HEK293 (cell line): ENCODE measurements around the gene PGK2.

ENCODE experiments used
- CTCF ChIA-PET: fragments of 350-600 bp; formaldehyde crosslinking; extraction: SDS; loops from one replicate; lab custom pipeline; 2021; ENCODE audit warnings: antibody characterized with exemption; lab: Yijun Ruan, JAX
- POLR2A ChIA-PET: fragments of 300-600 bp; formaldehyde crosslinking; extraction: SDS; loops from one replicate; lab custom pipeline; 2020; ENCODE audit warnings: antibody characterized with exemption, inconsistent platforms; lab: Yijun Ruan, JAX
- H3K27ac ChIP-seq: fragments of 200-500 bp; sonication (Bioruptor generic); 2 replicates; pipeline ENCODE4 v1.5.1; 2014; ENCODE audit warnings: low read depth, low read length, control low read depth, inconsistent platforms; ENCODE audit errors: extremely low read depth
- H3K36me3 ChIP-seq, 2 experiments: fragments of 200-500 bp in 1 of 2; sonication (Bioruptor generic) in 1 of 2; 1 replicate in 1 of 2; 2 replicates in 1 of 2; pipeline ENCODE4 v1.5.1; 2014 to 2017; ENCODE audit warnings: inconsistent platforms in 2 of 2, low read length in 2 of 2; ENCODE audit not compliant: control insufficient read depth in 2 of 2, insufficient read depth in 1 of 2
- H3K4me1 ChIP-seq: fragments of 200-500 bp; sonication (Bioruptor generic); 2 replicates; pipeline ENCODE4 v1.5.1; 2014; ENCODE audit warnings: mild to moderate bottlenecking, low read length, inconsistent platforms; ENCODE audit not compliant: control insufficient read depth, insufficient read depth
- H3K4me3 ChIP-seq: 2 replicates; pipeline ENCODE4 v1.5.1; 2011; ENCODE audit warnings: low read depth, mild to moderate bottlenecking, control low read depth, low read length, moderate library complexity
- H3K9me3 ChIP-seq: fragments of 200-500 bp; sonication (Bioruptor generic); 2 replicates; pipeline ENCODE4 v1.5.1; 2014; ENCODE audit warnings: low read depth, low read length, inconsistent platforms; ENCODE audit not compliant: control insufficient read depth, insufficient read depth
- HOXA7 ChIP-seq: sonication (generic); formaldehyde crosslinking; IDR thresholded peaks from 2 replicates; pipeline ENCODE4 v1.8.1; 2022; ENCODE audit warnings: missing genetic modification reagents, borderline replicate concordance
- IKZF3 ChIP-seq: fragments of 450-650 bp; IDR thresholded peaks from 2 replicates; pipeline ENCODE4 v1.5.0; 2018; ENCODE audit warnings: missing biosample characterization, mild to moderate bottlenecking, missing genetic modification characterization, moderate library complexity
- KLF10 ChIP-seq: fragments of 450-650 bp; IDR thresholded peaks from 2 replicates; pipeline ENCODE4 v1.5.1; 2018; ENCODE audit warnings: missing biosample characterization, mild to moderate bottlenecking, missing genetic modification characterization
- OSR2 ChIP-seq: fragments of 450-650 bp; formaldehyde crosslinking; IDR thresholded peaks from 2 replicates; pipeline ENCODE4 v1.5.1; 2016; ENCODE audit warnings: missing biosample characterization, missing genetic modification characterization
- ZNF132 ChIP-seq: fragments of 450-650 bp; formaldehyde crosslinking; IDR thresholded peaks from 2 replicates; pipeline ENCODE4 v1.5.1; 2017; ENCODE audit warnings: missing biosample characterization, missing genetic modification characterization, borderline replicate concordance
- ZNF16 ChIP-seq: fragments of 450-650 bp; formaldehyde crosslinking; IDR thresholded peaks from 2 replicates; pipeline ENCODE4 v1.5.1; 2016; ENCODE audit warnings: low read depth, missing biosample characterization, missing genetic modification characterization
- ZNF169 ChIP-seq: fragments of 450-650 bp; formaldehyde crosslinking; IDR thresholded peaks from 2 replicates; pipeline ENCODE4 v1.5.1; 2016; ENCODE audit warnings: missing biosample characterization, missing genetic modification characterization
- ZNF174 ChIP-seq: fragments of 450-650 bp; formaldehyde crosslinking; IDR thresholded peaks from 2 replicates; pipeline ENCODE4 v1.5.0; 2017; ENCODE audit warnings: missing biosample characterization, mild to moderate bottlenecking, missing genetic modification characterization
- ZNF19 ChIP-seq: fragments of 450-650 bp; formaldehyde crosslinking; IDR thresholded peaks from 2 replicates; pipeline ENCODE4; 2016; ENCODE audit warnings: missing biosample characterization, missing genetic modification characterization, low read depth
- ZNF248 ChIP-seq: fragments of 450-650 bp; formaldehyde crosslinking; IDR thresholded peaks from 2 replicates; pipeline ENCODE4 v1.5.1; 2017; ENCODE audit warnings: missing biosample characterization, missing genetic modification characterization
- ZNF302 ChIP-seq: fragments of 450-650 bp; formaldehyde crosslinking; IDR thresholded peaks from 2 replicates; pipeline ENCODE4 v1.5.1; 2016; ENCODE audit warnings: missing biosample characterization, missing genetic modification characterization, low read depth
- ZNF404 ChIP-seq: fragments of 450-650 bp; formaldehyde crosslinking; IDR thresholded peaks from 2 replicates; pipeline ENCODE4 v1.5.1; 2017; ENCODE audit warnings: missing biosample characterization, missing genetic modification characterization
- ZNF416 ChIP-seq: fragments of 450-650 bp; formaldehyde crosslinking; IDR thresholded peaks from 2 replicates; pipeline ENCODE4 v1.5.1; 2016; ENCODE audit warnings: missing biosample characterization, missing genetic modification characterization
- ZNF423 ChIP-seq: fragments of 450-650 bp; formaldehyde crosslinking; IDR thresholded peaks from 2 replicates; pipeline ENCODE4 v1.5.1; 2016; ENCODE audit warnings: missing biosample characterization, missing genetic modification characterization
- ZNF426 ChIP-seq: fragments of 450-650 bp; formaldehyde crosslinking; IDR thresholded peaks from 2 replicates; pipeline ENCODE4 v1.5.1; 2017; ENCODE audit warnings: missing biosample characterization, missing genetic modification characterization, mild to moderate bottlenecking, inconsistent platforms, moderate library complexity
- ZNF433 ChIP-seq: fragments of 450-650 bp; formaldehyde crosslinking; IDR thresholded peaks from 2 replicates; pipeline ENCODE4 v1.5.1; 2016; ENCODE audit warnings: missing biosample characterization, missing genetic modification characterization, low read depth
- ZNF530 ChIP-seq: fragments of 450-650 bp; formaldehyde crosslinking; IDR thresholded peaks from 2 replicates; pipeline ENCODE4 v1.5.1; 2016; ENCODE audit warnings: low read depth, missing biosample characterization, missing genetic modification characterization
- ZNF560 ChIP-seq: fragments of 450-650 bp; formaldehyde crosslinking; IDR thresholded peaks from 2 replicates; pipeline ENCODE4 v1.5.1; 2017; ENCODE audit warnings: missing biosample characterization, missing genetic modification characterization, borderline replicate concordance
- ZNF596 ChIP-seq: fragments of 450-650 bp; IDR thresholded peaks from 2 replicates; pipeline ENCODE4 v1.5.0; 2018; ENCODE audit warnings: missing biosample characterization, mild to moderate bottlenecking, missing genetic modification characterization, moderate library complexity
- ZNF654 ChIP-seq: fragments of 450-650 bp; formaldehyde crosslinking; IDR thresholded peaks from 2 replicates; pipeline ENCODE4 v1.5.1; 2016; ENCODE audit warnings: low read depth, missing biosample characterization, missing genetic modification characterization
- ZNF701 ChIP-seq: fragments of 450-650 bp; formaldehyde crosslinking; IDR thresholded peaks from 2 replicates; pipeline ENCODE4 v1.5.1; 2016; ENCODE audit warnings: missing biosample characterization, missing genetic modification characterization
- ZNF791 ChIP-seq: fragments of 450-650 bp; formaldehyde crosslinking; IDR thresholded peaks from 2 replicates; pipeline ENCODE4 v1.5.1; 2016; ENCODE audit warnings: missing biosample characterization, missing genetic modification characterization
- ZSCAN30 ChIP-seq: fragments of 450-650 bp; IDR thresholded peaks from 2 replicates; pipeline ENCODE4 v1.5.1; 2018; ENCODE audit warnings: missing biosample characterization, mild to moderate bottlenecking, missing genetic modification characterization, moderate library complexity
- TF ChIP-seq, protein P1 (sequence below): fragments of 450-650 bp; formaldehyde crosslinking; IDR thresholded peaks from 2 replicates; pipeline ENCODE4 v1.5.1; 2016; ENCODE audit warnings: missing biosample characterization, missing genetic modification characterization
- TF ChIP-seq, protein P2 (sequence below): fragments of 450-650 bp; formaldehyde crosslinking; IDR thresholded peaks from 2 replicates; pipeline ENCODE4 v1.5.1; 2016; ENCODE audit warnings: missing biosample characterization, missing genetic modification characterization
- TF ChIP-seq, protein P3 (sequence below): fragments of 450-650 bp; formaldehyde crosslinking; IDR thresholded peaks from 2 replicates; pipeline ENCODE4 v1.5.1; 2016; ENCODE audit warnings: missing biosample characterization, missing genetic modification characterization
- TF ChIP-seq, protein P4 (sequence below): fragments of 450-650 bp; formaldehyde crosslinking; IDR thresholded peaks from 2 replicates; pipeline ENCODE4 v1.5.1; 2016; ENCODE audit warnings: missing biosample characterization, missing genetic modification characterization
- TF ChIP-seq, protein P5 (sequence below): fragments of 450-650 bp; IDR thresholded peaks from 2 replicates; pipeline ENCODE4 v1.5.1; 2018; ENCODE audit warnings: missing biosample characterization, missing genetic modification characterization
- TF ChIP-seq, protein P6 (sequence below): fragments of 450-650 bp; formaldehyde crosslinking; IDR thresholded peaks from 2 replicates; pipeline ENCODE4 v1.5.1; 2016; ENCODE audit warnings: missing biosample characterization, missing genetic modification characterization

The PGK2 gene

DNA sequence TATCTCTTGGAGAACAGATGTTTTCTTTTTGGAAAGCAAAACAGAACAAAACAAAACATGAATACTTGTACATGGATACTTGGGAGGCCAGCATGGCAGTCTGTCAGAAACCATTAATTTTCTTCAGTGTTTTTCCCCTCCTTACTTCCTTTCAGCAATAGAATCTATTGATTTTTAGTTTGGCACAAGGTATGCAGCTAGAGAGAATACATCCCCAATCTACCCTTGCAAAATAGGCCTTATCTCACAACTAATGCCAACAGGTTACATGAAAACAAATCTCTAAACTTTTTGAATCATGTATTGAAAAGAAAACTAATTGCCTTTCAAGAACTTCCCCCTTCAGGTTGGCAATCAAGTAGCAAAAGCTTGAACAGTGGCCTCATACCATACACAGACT, 2.8 kb downstream of the PGK2 start:
- TF ChIP-seq ZNF132 (tag by site-specific recombination) (no peak), OSR2 (no peak), ZNF404 (tag by site-specific recombination) (no peak), ZNF423 (tag by site-specific recombination) (no peak), ZNF16 (no peak), ZNF426 (tag by site-specific recombination) (no peak), IKZF3 (tag by site-specific recombination) (no peak), ZNF248 (tag by site-specific recombination) (no peak), ZNF302 (tag by site-specific recombination) (no peak), ZNF19 (tag by site-specific recombination) (no peak)
- TF ChIP-seq, protein P1, sequence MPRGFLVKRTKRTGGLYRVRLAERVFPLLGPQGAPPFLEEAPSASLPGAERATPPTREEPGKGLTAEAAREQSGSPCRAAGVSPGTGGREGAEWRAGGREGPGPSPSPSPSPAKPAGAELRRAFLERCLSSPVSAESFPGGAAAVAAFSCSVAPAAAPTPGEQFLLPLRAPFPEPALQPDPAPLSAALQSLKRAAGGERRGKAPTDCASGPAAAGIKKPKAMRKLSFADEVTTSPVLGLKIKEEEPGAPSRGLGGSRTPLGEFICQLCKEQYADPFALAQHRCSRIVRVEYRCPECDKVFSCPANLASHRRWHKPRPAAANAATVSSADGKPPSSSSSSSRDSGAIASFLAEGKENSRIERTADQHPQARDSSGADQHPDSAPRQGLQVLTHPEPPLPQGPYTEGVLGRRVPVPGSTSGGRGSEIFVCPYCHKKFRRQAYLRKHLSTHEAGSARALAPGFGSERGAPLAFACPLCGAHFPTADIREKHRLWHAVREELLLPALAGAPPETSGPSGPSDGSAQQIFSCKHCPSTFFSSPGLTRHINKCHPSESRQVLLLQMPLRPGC: no peak
- TF ChIP-seq, protein P2, sequence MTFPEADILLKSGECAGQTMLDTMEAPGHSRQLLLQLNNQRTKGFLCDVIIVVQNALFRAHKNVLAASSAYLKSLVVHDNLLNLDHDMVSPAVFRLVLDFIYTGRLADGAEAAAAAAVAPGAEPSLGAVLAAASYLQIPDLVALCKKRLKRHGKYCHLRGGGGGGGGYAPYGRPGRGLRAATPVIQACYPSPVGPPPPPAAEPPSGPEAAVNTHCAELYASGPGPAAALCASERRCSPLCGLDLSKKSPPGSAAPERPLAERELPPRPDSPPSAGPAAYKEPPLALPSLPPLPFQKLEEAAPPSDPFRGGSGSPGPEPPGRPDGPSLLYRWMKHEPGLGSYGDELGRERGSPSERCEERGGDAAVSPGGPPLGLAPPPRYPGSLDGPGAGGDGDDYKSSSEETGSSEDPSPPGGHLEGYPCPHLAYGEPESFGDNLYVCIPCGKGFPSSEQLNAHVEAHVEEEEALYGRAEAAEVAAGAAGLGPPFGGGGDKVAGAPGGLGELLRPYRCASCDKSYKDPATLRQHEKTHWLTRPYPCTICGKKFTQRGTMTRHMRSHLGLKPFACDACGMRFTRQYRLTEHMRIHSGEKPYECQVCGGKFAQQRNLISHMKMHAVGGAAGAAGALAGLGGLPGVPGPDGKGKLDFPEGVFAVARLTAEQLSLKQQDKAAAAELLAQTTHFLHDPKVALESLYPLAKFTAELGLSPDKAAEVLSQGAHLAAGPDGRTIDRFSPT (tag by site-specific recombination): no peak
- TF ChIP-seq, protein P3, sequence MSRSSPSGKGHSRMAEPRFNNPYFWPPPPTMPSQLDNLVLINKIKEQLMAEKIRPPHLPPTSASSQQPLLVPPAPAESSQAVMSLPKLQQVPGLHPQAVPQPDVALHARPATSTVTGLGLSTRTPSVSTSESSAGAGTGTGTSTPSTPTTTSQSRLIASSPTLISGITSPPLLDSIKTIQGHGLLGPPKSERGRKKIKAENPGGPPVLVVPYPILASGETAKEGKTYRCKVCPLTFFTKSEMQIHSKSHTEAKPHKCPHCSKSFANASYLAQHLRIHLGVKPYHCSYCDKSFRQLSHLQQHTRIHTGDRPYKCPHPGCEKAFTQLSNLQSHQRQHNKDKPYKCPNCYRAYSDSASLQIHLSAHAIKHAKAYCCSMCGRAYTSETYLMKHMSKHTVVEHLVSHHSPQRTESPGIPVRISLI (tag by site-specific recombination): no peak
- Histone ChIP-seq H3K4me3 (no peak overlapping the region), H3K9me3 (no peaks in the 10 kb centered on the region), H3K4me1 (no peaks in the 10 kb centered on the region), H3K36me3 (no peaks in the 10 kb centered on the region), H3K27ac (no peak overlapping the region)
- POLR2A ChIA-PET: no interaction called here
- CTCF ChIA-PET: no interaction called here

DNA sequence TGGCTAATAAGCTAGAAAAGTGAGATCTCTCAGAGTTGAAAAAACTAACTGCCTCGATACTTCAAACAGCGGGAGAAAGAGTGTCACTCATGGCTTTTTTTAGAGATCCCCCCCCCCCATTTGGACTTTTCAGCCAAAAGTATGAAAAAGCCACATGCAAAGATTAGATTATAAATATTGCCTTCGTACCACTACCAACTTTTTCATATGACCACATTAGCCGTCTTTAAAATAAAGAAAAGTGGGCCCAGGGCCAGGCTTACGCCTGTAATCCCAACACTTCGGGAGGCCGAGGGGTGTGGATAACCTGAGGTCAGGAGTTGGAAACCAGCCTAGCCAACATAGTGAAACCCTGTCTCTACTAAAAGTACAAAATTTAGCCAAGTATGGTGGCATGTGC, 4.4 kb downstream of the PGK2 start:
- no peak overlapping the region for H3K27ac ChIP-seq
- no peaks in the 10 kb centered on the region for H3K36me3 ChIP-seq
- no peaks in the 10 kb centered on the region for H3K9me3 ChIP-seq
- no peak overlapping the region for H3K4me3 ChIP-seq
- no peaks in the 10 kb centered on the region for H3K4me1 ChIP-seq
- CTCF ChIA-PET: no interaction called here
- POLR2A ChIA-PET: no interaction called here
- TF ChIP-seq ZNF530 (tag by site-specific recombination) (no peak), KLF10 (no peak), ZSCAN30 (tag by site-specific recombination) (no peak), ZNF654 (tag by site-specific recombination) (no peak), ZNF169 (tag by site-specific recombination) (no peak), ZNF560 (tag by site-specific recombination) (no peak), HOXA7 (CRISPR knock-in tag) (no peak), ZNF433 (no peak), ZNF701 (tag by site-specific recombination) (no peak), ZNF174 (no peak), ZNF416 (tag by site-specific recombination) (no peak), ZNF596 (no peak), ZNF791 (tag by site-specific recombination) (no peak)
- TF ChIP-seq, protein P4, sequence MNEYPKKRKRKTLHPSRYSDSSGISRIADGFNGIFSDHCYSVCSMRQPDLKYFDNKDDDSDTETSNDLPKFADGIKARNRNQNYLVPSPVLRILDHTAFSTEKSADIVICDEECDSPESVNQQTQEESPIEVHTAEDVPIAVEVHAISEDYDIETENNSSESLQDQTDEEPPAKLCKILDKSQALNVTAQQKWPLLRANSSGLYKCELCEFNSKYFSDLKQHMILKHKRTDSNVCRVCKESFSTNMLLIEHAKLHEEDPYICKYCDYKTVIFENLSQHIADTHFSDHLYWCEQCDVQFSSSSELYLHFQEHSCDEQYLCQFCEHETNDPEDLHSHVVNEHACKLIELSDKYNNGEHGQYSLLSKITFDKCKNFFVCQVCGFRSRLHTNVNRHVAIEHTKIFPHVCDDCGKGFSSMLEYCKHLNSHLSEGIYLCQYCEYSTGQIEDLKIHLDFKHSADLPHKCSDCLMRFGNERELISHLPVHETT: no peak
- TF ChIP-seq, protein P5, sequence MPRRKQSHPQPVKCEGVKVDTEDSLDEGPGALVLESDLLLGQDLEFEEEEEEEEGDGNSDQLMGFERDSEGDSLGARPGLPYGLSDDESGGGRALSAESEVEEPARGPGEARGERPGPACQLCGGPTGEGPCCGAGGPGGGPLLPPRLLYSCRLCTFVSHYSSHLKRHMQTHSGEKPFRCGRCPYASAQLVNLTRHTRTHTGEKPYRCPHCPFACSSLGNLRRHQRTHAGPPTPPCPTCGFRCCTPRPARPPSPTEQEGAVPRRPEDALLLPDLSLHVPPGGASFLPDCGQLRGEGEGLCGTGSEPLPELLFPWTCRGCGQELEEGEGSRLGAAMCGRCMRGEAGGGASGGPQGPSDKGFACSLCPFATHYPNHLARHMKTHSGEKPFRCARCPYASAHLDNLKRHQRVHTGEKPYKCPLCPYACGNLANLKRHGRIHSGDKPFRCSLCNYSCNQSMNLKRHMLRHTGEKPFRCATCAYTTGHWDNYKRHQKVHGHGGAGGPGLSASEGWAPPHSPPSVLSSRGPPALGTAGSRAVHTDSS (tag by site-specific recombination): no peak
- TF ChIP-seq, protein P6, sequence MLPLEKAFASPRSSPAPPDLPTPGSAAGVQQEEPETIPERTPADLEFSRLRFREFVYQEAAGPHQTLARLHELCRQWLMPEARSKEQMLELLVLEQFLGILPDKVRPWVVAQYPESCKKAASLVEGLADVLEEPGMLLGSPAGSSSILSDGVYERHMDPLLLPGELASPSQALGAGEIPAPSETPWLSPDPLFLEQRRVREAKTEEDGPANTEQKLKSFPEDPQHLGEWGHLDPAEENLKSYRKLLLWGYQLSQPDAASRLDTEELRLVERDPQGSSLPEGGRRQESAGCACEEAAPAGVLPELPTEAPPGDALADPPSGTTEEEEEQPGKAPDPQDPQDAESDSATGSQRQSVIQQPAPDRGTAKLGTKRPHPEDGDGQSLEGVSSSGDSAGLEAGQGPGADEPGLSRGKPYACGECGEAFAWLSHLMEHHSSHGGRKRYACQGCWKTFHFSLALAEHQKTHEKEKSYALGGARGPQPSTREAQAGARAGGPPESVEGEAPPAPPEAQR (tag by site-specific recombination): no peak
